ENCODE data around the gene TRAF3. TPM values are rescaled to one million over a fixed set of nuclear protein-coding genes. Genes with fewer than 3 reads are reported as not detected.

The TRAF3 gene
- total RNA-seq, 1 donor from 2014 or later = 32.3 TPM

DNA sequence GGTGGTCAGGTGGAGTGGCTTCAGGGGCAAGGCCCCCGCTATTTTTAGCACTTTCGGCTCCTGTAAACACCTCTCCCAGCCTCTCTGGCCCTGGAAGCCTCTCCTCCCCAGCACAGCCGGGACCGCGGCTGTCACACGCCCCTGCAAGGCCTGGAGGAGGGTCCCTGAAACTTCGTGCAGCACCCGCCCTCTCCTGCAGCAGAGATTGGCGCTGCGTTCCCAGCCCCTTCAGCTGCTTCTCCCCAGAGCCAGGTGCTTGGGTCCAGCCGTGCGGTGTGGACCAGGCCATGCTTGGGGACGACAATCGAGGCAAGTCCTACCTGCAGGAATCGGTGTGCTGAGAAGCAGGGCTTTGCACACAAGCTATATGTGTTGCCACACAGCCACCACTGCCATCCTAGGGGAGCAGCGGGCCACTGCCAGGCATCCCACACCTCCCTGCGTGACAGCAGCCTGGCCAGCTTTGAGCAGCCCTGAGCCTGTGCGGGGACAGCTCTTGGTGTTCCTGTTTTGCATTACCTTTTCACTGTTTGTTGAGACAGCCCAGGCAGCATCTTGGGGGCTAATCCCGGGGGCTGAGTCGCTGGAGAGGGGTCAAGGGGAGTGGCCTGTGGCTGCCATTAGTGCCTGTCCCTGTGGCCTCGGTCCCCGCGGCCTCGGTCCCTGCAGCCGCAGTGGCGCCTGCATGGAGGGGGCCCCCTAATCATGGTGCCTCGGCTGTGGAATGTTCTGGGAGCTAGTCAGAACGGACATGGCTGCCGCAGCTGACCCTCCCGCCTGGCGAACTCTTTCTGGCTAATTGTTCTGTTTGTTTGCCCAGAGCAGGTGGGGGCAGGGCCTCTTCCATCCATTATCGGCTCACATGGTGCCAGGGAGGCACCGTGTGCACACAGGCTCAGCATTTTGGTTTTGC, 27.6 kb upstream of the TRAF3 start:
- Histone ChIP-seq H3K27me3 (ENCODE audit: control insufficient read depth, insufficient read depth, low read length) (no peaks in the 10 kb centered on the region), H3K4me3 (ENCODE audit: low read depth, low read length) (no peak overlapping the region), H3K36me3 (ENCODE audit: control insufficient read depth, insufficient read depth, low read length) (no peaks in the 10 kb centered on the region)
- TF ChIP-seq, protein P1, sequence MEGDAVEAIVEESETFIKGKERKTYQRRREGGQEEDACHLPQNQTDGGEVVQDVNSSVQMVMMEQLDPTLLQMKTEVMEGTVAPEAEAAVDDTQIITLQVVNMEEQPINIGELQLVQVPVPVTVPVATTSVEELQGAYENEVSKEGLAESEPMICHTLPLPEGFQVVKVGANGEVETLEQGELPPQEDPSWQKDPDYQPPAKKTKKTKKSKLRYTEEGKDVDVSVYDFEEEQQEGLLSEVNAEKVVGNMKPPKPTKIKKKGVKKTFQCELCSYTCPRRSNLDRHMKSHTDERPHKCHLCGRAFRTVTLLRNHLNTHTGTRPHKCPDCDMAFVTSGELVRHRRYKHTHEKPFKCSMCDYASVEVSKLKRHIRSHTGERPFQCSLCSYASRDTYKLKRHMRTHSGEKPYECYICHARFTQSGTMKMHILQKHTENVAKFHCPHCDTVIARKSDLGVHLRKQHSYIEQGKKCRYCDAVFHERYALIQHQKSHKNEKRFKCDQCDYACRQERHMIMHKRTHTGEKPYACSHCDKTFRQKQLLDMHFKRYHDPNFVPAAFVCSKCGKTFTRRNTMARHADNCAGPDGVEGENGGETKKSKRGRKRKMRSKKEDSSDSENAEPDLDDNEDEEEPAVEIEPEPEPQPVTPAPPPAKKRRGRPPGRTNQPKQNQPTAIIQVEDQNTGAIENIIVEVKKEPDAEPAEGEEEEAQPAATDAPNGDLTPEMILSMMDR (IDR thresholded peaks at IDR 0.05; ENCODE audit: insufficient read depth, low read length, poor library complexity, severe bottlenecking) = no peak
- DNase-seq (ENCODE audit: low read depth) = no peak

DNA sequence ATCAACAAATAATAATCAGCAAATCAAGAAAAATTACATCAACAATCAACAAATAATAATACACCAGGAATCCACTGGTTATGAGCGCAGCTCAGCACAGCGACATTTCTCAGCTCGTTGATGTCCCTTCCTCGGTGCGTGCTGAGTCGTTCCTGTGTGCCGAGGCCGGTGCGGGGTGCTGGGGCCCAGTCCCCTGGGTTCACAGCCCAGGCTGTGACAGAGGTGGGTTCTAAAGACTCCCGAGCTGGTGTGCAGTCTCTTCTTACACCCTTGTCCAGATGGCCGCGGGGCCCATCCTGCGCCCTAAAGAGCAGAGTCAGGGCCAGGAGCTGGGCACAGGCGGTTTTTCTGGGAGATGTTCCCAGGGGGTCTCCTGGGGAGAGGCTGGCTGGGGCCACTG, 26.9 kb upstream of the TRAF3 start:
- Histone ChIP-seq H3K27me3 (ENCODE audit: control insufficient read depth, insufficient read depth, low read length) (no peaks in the 10 kb centered on the region), H3K36me3 (ENCODE audit: control insufficient read depth, insufficient read depth, low read length) (no peaks in the 10 kb centered on the region), H3K4me3 (ENCODE audit: low read depth, low read length) (no peak overlapping the region)
- no peak for DNase-seq (ENCODE audit: low read depth)
- TF ChIP-seq, protein P1 (IDR thresholded peaks at IDR 0.05; ENCODE audit: insufficient read depth, low read length, poor library complexity, severe bottlenecking) = no peak

DNA sequence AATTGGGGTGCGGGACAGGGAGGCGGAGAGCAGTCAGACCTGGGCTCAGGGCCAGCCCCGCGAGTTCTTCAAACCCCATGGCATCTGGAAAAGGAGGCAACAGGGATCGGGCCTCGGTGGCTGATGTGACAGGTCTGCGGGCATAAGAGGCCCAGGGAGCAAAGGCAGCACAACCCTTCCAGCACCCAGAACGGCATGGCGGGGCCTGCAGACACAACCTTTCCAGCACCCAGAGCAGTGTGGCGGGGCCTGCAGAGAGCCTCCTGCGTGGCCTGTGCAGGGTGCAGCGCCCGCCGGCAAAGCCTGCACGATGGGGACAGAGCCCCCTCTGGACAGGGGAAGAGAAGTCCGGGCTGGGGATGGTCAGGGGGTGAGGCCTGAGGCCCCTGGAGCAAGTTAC, 26.2 kb upstream of the TRAF3 start:
- no peak for DNase-seq (ENCODE audit: low read depth)
- H3K27me3 ChIP-seq (ENCODE audit: control insufficient read depth, insufficient read depth, low read length) = no peaks in the 10 kb centered on the region
- H3K4me3 ChIP-seq (ENCODE audit: low read depth, low read length) = no peak overlapping the region
- TF ChIP-seq, protein P1 (IDR thresholded peaks at IDR 0.05; ENCODE audit: insufficient read depth, low read length, poor library complexity, severe bottlenecking) = no peak
- no peaks in the 10 kb centered on the region for H3K36me3 ChIP-seq (ENCODE audit: control insufficient read depth, insufficient read depth, low read length)

DNA sequence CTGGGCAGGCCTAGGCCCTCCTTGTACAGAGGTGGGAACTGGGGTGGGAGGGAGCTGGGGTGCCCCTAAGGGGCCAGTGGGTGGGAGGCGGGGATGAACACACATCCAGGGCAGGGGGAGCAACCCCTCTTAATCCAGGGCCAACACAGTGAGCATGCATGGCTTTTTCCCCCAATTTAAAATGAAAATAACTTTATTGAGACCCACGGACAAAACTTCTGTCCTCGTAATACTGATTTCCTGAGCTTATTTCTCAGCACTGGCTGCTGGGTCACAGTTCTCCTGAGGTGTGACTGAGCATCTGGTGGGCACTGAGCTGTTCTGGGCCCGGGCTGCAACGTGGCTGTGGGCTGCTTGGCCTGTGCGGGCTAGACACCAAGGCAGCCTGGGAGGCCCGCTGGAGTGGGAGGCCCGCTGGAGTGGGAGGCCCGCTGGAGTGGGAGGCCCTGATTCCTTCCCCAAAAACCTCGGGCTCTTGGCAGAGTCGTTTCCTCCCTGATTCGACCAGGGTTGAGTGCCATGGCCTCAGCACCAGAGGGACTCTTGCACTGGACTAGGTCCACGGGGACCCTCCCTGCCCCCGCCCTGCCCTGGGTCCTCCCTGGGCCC, 24.9 kb upstream of the TRAF3 start:
- Histone ChIP-seq H3K36me3 (ENCODE audit: control insufficient read depth, insufficient read depth, low read length) (no peaks in the 10 kb centered on the region), H3K4me3 (ENCODE audit: low read depth, low read length) (no peak overlapping the region), H3K27me3 (ENCODE audit: control insufficient read depth, insufficient read depth, low read length) (no peaks in the 10 kb centered on the region)
- TF ChIP-seq, protein P1 (IDR thresholded peaks at IDR 0.05; ENCODE audit: insufficient read depth, low read length, poor library complexity, severe bottlenecking) = no peak
- no peak for DNase-seq (ENCODE audit: low read depth)

DNA sequence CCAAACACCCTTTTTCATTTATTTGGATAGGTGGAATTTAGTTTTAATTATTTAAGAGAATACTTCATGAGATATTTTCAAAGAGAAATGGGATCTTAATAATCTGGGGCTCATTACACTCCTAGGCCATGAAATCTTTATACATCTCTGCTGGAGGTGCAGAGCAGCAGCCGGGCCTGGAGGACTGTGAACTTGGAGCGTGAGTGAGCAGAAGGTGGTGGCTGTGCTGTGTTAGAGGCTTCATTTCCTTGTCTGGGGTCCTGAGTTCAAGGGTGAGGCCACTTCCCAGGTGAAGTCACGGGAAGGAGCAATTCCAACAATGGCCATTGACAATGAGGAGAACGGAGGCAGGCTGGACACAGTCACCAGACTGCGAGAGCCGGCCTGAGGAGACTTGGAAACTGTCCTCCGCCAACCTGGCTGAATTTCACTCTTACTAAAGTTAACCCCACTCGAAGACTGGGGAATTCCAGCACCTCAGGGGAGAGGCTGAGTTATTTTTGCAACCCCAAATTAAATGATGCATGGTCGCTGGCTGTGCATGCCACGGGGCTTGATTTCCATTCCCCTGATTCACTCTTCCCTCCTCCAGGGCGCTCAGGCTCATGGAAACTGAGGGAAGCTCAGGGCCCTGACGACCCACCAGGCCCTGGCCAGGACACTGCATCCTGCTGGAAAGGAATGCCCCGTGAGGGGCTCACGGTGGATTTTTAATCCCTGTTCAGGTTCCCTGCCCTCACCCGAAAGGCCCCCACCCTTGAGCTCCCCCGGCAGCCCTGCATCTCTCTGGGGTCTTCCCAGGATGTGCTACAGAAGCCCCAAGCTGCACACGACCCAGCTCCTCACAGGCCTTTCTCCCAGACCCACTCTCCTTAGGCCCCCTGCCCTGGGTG, 22.6 kb upstream of the TRAF3 start:
- TF ChIP-seq, protein P1 (IDR thresholded peaks at IDR 0.05; ENCODE audit: insufficient read depth, low read length, poor library complexity, severe bottlenecking) = no peak
- Histone ChIP-seq H3K4me3 (ENCODE audit: low read depth, low read length) (no peak overlapping the region), H3K36me3 (ENCODE audit: control insufficient read depth, insufficient read depth, low read length) (no peaks in the 10 kb centered on the region), H3K27me3 (ENCODE audit: control insufficient read depth, insufficient read depth, low read length) (no peaks in the 10 kb centered on the region)
- DNase-seq (ENCODE audit: low read depth) = no peak

Measured in kidney epithelial cell (primary cell).